Thoracic aorta (tissue), 2 donors: ENCODE measurements around the gene CYP4F3. TPM values are rescaled to one million over a fixed set of nuclear protein-coding genes. Genes with fewer than 3 reads are reported as not detected.

Experiments
- ATAC-seq: fragments of 150-250 bp; one replicate; pipeline ENCODE4 v1.8.0; 2017; ENCODE audit warnings: low read depth; ENCODE audit not compliant: insufficient number of reproducible peaks, low FRiP score
- DNase-seq: peaks from one replicate; pipeline ENCODE4 v3.0.0-alpha.2; 2020; ENCODE audit warnings: low spot score
- H3K27ac ChIP-seq, 2 donors: fragments of 200-600 bp; sonication (generic); 1 replicate in 1 of 2; 2 replicates in 1 of 2; pipeline ENCODE4 v1.5.1; 2016; ENCODE audit warnings: mild to moderate bottlenecking in 2 of 2, moderate library complexity in 2 of 2
- H3K27me3 ChIP-seq: fragments of 200-600 bp; sonication (generic); replicated peaks from 2 replicates; pipeline ENCODE4 v1.6.0; 2016; ENCODE audit warnings: mild to moderate bottlenecking; ENCODE audit not compliant: insufficient read depth
- H3K36me3 ChIP-seq: fragments of 200-600 bp; sonication (generic); one replicate; pipeline ENCODE4 v1.5.1; 2016
- H3K4me1 ChIP-seq, 2 donors: fragments of 200-600 bp; sonication (generic); 1 replicate in 1 of 2; 2 replicates in 1 of 2; pipeline versions ENCODE4 v1.5.1 to v1.6.0; 2016; ENCODE audit warnings: low read depth in 2 of 2, mild to moderate bottlenecking in 1 of 2; ENCODE audit not compliant: control insufficient read depth in 1 of 2
- H3K4me3 ChIP-seq: fragments of 200-600 bp; sonication (generic); 2 replicates; pipeline ENCODE4 v1.5.1; 2016; ENCODE audit warnings: mild to moderate bottlenecking
- H3K9me3 ChIP-seq: fragments of 200-600 bp; sonication (generic); 2 replicates; pipeline ENCODE4 v1.5.1; 2016
- total RNA-seq, 2 donors: library from RNA; depleted of rRNA; stranded (reverse); fragments of >200 nt; gene quantifications; one replicate each; pipeline versions ENCODE4 v1.1.0 to v1.2.3, GENCODE V29; 2016
- TF ChIP-seq, protein P1 (sequence below): fragments of 200-600 bp; sonication (generic); IDR thresholded peaks from one replicate; pipeline ENCODE4 v1.5.1; 2019; ENCODE audit warnings: antibody characterized with exemption

CYP4F3 gene
- total RNA-seq, 2 donors from 2014 or later = 1.4 TPM; not detected in 1

DNA sequence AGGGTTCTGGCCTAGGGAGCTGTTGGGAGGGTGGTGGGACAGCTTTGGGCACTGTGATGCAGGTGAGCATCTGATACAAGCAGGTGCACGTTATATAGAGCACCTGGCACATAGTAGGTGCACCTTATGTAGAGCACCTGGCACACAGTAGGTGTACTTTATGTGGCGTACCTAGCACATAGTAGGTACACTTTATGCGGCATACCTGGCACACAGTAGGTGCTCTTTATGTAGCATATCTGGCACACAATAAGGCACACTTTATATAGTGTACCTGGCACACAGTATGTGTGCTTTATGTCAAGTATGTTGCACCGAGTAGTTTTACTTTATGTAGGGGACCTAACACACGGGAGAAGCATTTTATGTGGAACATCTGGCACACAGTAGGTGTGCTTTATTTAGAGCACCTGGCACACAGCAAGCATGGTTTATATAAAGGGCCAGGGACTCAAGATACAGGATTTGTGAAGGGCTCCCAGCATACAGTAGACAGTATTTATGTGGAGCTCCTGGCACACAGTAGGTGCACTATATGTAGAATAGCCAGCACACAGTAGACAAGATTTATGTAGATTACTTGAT is 30.6 kb downstream of the CYP4F3 start:
- TF ChIP-seq, protein P1, sequence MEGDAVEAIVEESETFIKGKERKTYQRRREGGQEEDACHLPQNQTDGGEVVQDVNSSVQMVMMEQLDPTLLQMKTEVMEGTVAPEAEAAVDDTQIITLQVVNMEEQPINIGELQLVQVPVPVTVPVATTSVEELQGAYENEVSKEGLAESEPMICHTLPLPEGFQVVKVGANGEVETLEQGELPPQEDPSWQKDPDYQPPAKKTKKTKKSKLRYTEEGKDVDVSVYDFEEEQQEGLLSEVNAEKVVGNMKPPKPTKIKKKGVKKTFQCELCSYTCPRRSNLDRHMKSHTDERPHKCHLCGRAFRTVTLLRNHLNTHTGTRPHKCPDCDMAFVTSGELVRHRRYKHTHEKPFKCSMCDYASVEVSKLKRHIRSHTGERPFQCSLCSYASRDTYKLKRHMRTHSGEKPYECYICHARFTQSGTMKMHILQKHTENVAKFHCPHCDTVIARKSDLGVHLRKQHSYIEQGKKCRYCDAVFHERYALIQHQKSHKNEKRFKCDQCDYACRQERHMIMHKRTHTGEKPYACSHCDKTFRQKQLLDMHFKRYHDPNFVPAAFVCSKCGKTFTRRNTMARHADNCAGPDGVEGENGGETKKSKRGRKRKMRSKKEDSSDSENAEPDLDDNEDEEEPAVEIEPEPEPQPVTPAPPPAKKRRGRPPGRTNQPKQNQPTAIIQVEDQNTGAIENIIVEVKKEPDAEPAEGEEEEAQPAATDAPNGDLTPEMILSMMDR = no peak
- H3K36me3 ChIP-seq = no peaks in the 10 kb centered on the region
- no peaks in the 10 kb centered on the region for H3K9me3 ChIP-seq
- DNase-seq (no peak), ATAC-seq (no peak)
- no peak overlapping the region for H3K4me3 ChIP-seq
- peaks cover 0 to 14% of the 10 kb centered on the region in 2 donors for H3K4me1 ChIP-seq
- H3K27ac ChIP-seq = no peak overlapping the region
- H3K27me3 ChIP-seq = no peaks in the 10 kb centered on the region

DNA sequence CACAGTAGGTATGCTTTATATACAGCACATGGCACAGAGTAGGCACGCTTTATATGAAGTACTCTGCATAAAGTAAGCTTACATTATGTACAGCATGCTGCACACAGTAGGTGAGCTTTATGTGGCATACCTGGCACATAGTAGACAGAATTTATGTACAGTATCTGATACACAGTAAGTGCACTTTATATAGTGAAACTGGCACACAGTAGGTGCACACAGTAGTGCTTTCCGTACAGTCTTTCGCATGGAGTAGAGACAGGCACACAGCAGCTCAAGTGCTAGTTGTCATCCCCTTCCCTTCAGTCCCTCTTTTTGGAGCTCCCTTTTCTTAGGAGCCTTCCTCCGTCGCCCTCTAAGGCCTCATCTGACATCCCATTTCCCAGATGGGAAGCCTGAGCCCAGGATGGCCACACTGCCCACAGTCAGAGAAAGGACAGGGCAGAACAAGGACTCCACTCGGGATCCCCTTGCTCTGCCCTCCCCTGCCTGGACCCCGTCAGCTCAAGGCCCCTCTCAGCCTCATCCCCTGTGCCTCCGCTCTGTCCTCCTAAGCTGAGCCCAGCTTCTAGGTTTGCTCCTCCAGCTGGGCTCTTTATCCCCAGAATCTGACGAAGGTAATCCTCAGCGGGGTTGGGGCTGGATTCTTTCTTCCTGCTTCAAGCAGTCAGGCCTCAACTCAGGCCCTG is 31.3 kb downstream of the CYP4F3 start:
- DNase-seq = no peak
- Histone ChIP-seq H3K9me3 (no peaks in the 10 kb centered on the region), H3K4me3 (no peak overlapping the region), H3K27ac (no peak overlapping the region), H3K4me1 (peaks cover 0 to 14% of the 10 kb centered on the region in 2 donors), H3K36me3 (no peaks in the 10 kb centered on the region), H3K27me3 (no peaks in the 10 kb centered on the region)
- TF ChIP-seq, protein P1 = no peak
- no peak for ATAC-seq

DNA sequence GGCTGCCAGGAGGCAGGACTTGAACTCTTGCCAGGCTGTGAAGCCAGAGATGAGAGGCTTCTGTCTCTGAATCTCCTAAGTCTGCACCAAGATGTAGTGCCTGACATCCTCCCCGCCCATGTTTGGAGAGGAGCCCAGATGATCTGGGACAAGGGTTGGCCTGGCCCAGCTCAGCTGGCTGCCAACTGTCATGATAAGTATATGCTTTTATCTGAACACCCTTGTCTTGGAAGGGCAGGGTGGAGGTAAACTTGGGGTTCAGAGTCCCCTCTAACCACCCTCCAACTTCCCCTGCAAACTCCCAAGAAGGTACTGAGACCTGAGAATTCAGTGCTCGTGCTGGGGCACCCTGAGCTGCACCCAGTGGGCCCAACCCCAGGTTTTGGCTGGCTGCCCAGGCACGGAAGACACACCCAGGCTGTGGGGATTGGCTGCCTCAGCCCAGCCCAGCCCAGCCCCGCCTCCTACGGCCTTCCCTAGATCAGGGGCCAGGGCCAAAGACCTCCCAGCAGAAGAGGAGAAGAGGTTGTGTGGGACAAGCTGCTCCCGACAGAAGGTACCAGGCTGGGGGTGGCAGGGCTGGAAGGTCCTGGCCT is 32.0 kb downstream of the CYP4F3 start, which contains the start of gene CYP4F12:
Gene CYP4F12, plus strand, starts transcription at position 508 of the 596 bp plus-strand sequence. CDS start 443 bp downstream, outside the sequence.
- Histone ChIP-seq H3K9me3 (no peaks in the 10 kb centered on the region), H3K4me3 (no peak within 1 kb of the TSS), H3K4me1 (peaks cover 0 to 14% of the 10 kb centered on the region in 2 donors), H3K27ac (no peak within 1 kb of the TSS), H3K27me3 (no peaks in the 10 kb centered on the region), H3K36me3 (no peaks in the 10 kb centered on the region)
- DNase-seq = no peak
- ATAC-seq = no peak
- TF ChIP-seq, protein P1 = no peak

DNA sequence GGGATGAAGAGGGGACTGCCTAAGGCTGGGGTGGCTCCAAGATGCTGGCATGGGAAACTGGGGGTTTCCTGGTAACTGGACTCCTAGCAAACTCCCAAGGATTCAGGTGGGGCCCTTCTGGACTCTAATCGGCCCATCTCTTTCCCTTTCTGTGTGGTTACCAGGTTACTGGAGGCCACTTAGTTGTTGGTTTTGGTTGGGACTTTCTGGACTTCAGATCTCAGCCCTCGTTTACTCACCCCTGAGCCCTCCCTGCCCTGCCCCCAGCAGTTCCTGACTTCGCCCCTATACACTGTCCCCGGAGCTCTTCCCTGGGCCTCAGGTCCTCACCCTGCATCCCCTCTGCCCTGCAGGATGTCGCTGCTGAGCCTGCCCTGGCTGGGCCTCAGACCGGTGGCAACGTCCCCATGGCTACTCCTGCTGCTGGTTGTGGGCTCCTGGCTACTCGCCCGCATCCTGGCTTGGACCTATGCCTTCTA is 32.5 kb downstream of the CYP4F3 start:
- Histone ChIP-seq H3K4me3 (no peak overlapping the region), H3K27ac (no peak overlapping the region), H3K36me3 (no peaks in the 10 kb centered on the region), H3K9me3 (no peaks in the 10 kb centered on the region), H3K27me3 (no peaks in the 10 kb centered on the region), H3K4me1 (peaks cover 0 to 14% of the 10 kb centered on the region in 2 donors)
- ATAC-seq (no peak), DNase-seq (no peak)
- TF ChIP-seq, protein P1 = no peak

DNA sequence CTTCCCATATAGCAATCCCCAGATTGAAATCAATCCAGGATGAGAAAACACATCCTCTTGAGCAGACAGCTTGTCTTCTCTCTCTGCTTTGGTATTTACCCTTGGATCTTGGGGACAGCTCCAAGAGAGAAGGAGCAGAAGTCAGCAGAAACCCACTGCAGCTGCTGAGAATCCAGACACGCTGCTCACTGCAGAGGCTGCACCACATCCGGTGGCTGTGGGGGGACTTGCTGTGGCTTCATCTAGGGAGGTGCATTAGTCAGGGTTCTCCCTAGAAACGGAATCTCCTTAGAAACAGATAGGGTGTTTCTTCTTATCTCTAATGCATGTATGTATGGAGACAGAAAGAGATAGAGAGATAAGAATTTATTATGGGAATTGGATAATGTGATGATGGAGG is 34.9 kb downstream of the CYP4F3 start:
- DNase-seq (no peak), ATAC-seq (no peak)
- H3K27me3 ChIP-seq = no peaks in the 10 kb centered on the region
- no peaks in the 10 kb centered on the region for H3K9me3 ChIP-seq
- no peaks in the 10 kb centered on the region for H3K36me3 ChIP-seq
- H3K4me3 ChIP-seq = no peak overlapping the region
- H3K4me1 ChIP-seq = peaks cover 0 to 14% of the 10 kb centered on the region in 2 donors
- TF ChIP-seq, protein P1 = no peak
- no peak overlapping the region for H3K27ac ChIP-seq
